RPMI7951 (cell line): ENCODE data around the gene PBXIP1. TPM values are rescaled to one million over a fixed set of nuclear protein-coding genes. Genes with fewer than 3 reads are reported as not detected.
A peak's percentile ranks its signal among the peaks of the same experiment; 100 is the strongest.

Experiments used
- DNase-seq: peaks from one replicate; pipeline ENCODE4 v3.0.0-alpha.2; 2012; ENCODE audit warnings: low read depth
- total RNA-seq: library from RNA; depleted of rRNA; stranded (reverse); fragments of >200 nt; shearing (Covaris generic); gene quantifications from 2 replicates; pipeline ENCODE4 v1.2.3, GENCODE V29; 2014; rRNA removed

PBXIP1 gene
- total RNA-seq: 14.7 and 23.3 TPM in 2 replicates

DNA sequence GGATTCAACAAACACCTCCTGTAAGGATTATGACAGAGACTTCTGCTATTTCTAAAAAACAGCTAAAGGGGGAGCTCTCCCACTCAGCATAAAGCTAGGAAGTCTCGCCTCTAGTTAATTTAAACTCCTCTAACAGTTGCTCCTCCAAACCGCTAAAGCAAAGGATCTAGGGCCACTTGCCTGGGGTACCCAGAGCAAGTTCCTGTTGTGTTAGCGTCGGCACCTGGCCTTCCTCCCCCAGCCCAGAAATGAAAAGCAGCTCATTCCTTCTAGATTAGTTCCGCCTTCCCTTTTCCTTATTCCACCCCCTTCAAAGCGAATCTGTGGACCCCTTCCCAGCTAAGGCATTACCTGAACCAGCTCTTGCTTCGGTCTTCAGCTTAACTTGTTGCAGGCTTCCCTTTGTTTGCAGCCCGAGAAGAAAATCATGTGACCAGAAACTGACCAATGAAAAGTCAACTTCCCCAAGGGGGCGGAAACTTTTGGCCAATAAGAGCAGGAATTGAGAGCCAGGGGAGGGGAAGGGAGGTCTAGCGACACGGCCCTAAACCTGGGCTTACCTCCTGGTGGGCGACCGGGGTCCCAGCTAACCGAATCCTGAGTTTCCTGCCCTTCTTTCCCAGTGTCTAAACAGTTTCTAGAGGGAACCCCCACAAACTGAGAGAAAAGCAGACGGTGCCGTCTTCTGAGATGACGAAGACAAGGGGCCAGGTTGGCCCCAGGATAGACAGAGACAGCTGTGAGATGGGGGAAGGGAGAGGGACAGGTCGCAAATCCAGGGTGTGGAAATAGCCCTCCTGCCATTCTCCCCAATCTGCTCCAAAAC is at the start of gene PBXIP1:
Gene PBXIP1, minus strand, starts transcription at position 382 of the 826 bp plus-strand sequence. CDS start 2,378 bp downstream, outside the sequence.
- peak; percentile 87 for DNase-seq

- DNase-seq: no peak
Measured at GRCh38 chr1:155005076-155006011, 49.4 kb upstream of the PBXIP1 start.

DNA sequence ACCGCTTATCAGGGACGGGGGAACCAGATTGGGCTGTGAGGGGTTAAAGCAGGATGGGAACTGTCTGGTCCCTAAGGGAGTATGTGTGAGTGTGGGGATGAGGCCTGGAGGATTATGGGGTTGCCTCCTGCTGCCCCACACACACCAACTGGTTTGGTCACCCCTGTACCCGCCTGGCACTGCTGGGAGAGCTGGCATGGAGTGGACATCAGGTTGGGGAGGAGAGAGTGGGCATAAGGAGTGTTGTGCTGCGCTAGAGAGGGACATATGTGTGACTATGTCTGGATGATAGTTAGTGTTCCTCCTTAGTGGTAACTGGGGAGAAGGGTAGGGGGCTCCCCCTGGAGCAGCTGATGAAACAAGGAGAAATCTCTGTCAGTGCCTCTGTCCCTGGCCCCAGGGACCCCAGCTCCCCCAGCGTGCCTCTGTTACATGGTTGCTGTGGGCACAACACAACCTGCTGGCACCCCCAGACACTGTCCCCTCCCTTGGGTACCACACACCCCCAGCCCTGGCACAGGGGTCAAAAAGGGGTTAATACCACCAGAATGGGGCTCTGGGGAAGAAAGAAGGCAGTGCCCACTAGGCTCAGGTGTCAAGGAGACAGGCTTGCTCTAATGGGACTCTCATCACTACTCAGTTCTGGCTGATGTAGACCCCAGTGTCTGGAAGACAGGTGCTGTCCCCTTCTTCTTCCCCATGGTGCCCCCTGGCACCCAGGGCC is 48.6 kb upstream of the PBXIP1 start:
- no peak for DNase-seq

DNA sequence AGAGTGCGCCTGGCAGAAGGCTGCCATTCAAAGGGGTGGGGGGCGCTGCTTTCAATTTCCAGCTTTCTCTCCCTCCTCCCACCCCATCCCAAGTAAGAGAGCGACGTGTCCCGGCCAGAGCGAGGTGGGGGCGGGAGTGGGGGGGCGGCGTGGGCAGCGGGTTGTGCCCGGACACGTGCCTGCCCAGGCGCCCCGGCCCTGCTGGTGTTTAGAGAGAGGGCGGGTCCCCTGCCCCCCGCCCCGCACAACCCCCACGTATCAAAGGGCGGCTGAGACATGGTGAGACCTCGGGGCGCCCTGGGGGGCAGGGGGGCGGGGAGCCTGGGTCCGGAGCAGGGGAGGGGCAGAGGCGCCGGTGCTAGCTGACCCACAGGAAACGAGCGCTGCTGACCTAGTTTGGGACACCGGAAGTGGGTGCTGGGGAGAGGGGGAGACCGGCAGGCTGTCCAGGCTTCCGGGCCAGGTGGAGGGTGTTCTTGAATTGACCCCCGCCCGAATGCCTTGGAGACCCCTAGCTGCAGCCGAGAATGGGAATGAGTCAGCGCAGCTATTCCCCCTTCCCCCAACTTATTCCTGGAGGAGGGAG is 48.0 kb upstream of the PBXIP1 start:
- DNase-seq: peak; percentile 55

GRCh38 chr1:155003227-155003765 is 47.4 kb upstream of the PBXIP1 start:
- no peak for DNase-seq

DNA sequence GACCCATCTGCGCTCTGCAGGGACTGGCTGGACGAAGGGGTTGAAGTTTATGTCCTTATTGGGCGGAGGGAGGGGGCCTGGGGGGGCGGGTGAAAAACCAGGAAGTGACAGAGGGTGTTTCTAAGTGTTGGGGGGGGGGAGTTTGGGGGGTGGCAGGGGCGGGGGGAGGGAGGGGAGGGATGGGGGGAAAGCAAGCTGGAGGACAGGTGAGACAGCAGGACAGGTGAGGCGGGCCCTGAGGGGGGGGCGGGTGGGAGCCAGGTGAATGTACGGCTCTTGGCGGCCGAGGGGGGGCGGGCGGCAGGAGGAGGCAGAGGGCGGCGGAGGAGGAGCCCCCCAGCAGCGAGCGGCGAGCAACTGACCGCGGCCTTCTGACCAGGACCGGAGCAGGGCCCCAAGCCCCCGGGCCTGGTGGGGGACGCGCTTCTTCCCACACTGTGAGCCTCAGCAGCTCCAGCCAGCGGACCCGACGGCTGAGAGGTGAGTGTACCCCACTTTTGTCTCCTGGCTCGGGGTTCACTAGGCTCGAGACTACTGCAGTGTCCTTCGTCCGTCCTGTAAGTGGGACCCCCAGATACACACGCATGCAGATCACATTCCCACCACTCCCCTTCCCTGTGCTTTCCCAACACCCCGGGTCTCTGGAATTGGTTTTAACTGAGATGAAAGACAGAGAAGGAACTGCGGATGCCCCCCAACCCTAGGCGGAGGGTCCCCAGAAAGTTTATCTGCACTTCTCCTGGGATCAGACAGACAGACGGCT is 46.7 kb upstream of the PBXIP1 start, which contains the start of gene ZBTB7B:
Gene ZBTB7B, plus strand, starts transcription at position 339 of the 763 bp plus-strand sequence. CDS start 11,859 bp downstream, outside the sequence.
- DNase-seq: no peak

DNA sequence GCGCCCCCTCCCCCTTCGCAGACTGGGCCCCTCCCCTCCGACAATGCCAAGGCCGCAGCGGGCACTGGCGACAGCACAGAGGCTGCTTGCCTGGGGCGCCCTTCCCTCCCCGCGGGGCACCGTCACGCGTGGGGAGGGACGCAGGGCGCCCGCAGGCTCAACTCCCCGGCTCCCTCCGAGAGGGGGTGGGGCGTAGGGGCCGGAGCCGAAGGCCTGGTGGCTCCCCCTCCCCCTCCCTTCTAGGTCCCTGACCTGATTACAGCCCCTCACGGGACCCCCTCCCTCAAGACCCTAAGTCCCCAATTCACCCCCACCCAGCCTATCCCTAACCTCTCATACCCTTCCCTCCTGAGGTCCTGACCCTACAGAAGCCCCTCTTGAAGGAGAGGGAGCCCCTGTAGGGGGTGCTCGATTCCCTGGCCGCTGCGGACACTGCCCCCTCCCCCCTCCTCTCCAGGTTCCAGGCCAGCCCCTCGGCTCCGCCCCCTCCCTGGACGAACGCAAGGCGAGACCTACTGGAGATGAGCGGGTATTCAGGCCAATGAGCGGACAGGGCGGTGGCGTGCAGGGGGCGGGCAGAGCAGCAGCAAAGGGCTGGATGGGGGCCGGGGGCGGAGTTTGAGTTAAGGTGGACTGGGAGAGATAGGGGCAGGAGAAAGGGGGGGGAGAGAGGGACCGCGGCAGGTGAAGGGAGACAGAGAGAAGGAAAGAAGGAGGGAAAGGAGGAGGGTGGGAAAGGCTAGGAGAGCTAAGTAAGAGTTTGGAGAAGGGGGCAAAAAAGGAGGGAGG is 46.0 kb upstream of the PBXIP1 start:
- DNase-seq: peak; percentile 97

DNA sequence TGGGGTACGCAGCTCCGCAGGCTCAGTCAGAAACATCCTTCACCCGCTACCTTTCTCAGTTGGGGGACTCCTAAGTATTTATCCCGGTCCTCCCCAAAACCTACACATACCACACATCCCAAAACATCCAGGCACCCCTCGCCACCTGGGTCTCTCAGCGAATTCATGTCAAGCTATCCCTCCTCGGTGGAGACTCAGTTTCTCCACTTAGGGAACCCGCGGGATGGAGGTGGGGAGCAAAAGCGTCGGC is 45.5 kb upstream of the PBXIP1 start:
- DNase-seq: no peak

- DNase-seq: peak; percentile 84
Measured at GRCh38 chr1:155000726-155001424, 45.0 kb upstream of the PBXIP1 start.

GRCh38 chr1:155000411-155000725 is 44.5 kb upstream of the PBXIP1 start:
- no peak for DNase-seq

GRCh38 chr1:154999571-155000410 is 43.9 kb upstream of the PBXIP1 start:
- no peak for DNase-seq

DNA sequence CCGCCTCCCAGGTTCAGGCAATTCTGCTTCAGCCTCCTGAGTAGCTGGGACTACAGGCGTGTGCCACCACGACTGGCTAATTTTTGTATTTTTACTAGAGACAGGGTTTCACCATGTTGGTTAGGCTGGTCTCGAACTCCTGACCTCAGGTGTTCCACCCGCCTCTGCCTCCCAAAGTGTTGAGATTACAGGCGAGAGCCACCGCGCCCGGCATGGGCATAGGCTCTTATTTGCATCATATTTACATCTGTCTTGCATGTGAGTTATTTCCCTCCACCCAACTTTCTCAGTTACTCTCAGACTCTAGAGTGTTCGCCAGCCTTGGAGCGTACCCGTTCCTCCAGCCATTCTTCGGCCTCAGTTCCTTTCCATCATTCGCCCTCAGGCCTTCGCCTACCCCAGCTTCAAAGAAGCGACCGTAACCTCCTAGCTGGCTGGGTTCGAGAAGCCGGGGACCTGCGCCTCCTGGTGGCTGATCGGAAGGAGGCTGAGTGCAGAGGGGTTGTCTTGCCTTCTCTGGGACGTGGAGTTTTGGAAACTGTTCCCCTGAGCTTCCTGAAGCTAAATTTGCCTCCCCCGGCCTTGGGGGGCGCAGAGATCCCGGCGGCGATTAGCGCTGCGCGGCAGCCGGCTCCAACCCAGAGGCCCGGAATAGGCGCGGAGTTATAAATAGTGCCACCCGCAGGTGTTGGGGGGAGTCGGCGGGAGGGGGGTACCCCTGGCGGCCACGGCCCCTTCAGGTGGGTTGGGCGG is 43.1 kb upstream of the PBXIP1 start:
- peak; percentile 62 for DNase-seq

- no peak for DNase-seq
Measured at GRCh38 chr1:154998201-154998780, 42.4 kb upstream of the PBXIP1 start.

DNA sequence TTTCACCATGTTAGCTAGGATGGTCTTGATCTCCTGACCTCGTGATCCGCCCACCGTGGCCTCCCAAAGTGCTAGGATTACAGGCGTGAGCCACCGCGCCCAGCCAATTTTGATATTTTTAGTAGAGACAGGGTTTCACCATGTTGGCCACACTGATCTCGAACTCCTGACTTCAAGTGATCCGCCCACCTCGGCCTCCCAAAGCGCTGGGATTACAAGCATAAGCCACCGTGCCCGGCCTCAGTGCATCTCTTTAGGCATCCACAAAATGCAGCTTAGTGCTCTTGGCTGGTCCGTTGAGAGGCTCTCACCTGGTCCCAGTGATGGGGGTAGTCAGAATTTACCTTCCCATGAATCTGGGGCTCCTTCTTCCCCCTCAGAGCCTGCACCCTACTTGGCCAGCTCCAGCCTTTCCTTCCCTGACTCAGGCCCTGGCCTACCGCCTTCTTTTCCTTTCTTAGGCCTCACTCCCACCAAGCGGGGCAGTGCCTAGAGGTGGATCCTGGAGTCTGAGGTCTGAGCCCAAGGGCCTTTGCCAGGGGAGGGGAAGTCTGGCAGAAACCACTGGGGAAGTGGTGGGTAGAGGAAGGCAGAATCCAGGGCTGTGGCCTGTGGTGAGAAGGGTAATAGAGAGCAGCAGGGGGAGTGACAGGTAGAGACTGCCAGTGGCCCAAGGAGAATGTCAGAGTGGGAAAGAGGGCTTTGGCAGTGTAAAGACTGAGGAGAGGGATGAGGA is 41.2 kb upstream of the PBXIP1 start:
- no peak for DNase-seq

DNA sequence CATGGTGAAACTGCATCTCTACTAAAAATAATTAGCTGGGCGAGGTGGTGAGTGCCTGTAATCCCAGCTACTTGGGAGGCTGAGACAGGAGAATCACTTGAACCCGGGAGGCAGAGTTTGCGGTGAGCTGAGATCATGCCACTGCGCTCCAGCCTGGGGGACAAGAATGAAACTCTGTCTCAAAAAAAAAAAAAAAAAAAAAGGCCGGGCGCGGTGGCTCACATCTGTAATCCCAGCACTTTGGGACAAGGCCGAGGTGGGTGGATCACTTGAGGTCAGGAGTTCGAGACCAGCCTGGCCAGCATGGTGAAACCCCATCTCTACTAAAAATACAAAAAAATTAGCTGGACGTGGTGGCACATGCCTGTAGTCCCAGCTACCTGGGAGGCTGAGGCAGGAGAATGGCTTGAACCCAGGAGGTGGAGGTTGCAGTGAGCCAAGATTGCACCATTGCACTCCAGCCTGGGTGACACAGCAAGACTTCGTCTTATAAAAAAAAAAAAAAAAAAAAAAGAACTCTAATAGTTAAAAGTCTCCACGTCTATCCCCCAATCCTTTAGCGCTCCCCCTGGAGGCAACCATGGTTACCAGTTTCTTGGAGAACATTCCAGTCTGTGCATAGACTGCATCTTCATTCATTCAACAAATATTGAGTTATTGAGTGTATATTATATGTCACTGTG is 39.5 kb upstream of the PBXIP1 start:
- peak; percentile 71 for DNase-seq

DNA sequence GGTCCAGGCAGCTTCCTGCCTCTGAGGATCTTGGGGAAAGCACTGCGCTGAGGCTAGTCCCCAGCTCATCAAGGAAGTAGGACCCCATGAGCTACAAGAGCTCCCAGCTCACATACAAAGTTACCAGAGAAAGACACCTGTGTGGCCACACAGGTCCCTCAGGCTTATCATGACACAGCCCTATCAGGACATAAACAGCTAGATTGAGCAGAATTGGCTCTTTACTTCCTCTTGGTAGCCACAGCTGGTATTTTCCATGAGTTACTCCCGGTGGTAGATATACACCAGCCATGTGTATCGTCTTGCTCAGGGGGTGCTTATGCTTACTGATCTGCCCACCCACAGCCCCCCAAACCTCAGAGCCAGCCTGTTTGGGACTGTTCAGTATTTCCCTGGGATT is 38.7 kb upstream of the PBXIP1 start:
- no peak for DNase-seq
